Natural killer cell (primary cell): ENCODE data around the gene ABHD5. TPM values are rescaled to one million over a fixed set of nuclear protein-coding genes. Genes with fewer than 3 reads are reported as not detected.
A peak's percentile ranks its signal among the peaks of the same experiment; 100 is the strongest.

ENCODE experiments used
- ATAC-seq, 3 donors: fragments of 150-1000 bp in 2 of 3; fragments of 200-7000 bp in 1 of 3; cut with Tn5 transposase; 1 replicate in 1 of 3; 2 replicates in 2 of 3; pipeline ENCODE4 v1.10.0; 2021; ENCODE audit warnings: mild to moderate bottlenecking in 2 of 3, moderate library complexity in 2 of 3
- DNase-seq, 2 donors: peaks; one replicate each; pipeline versions ENCODE4 v3.0.0 to v3.0.0-alpha.2; 2013 to 2021; ENCODE audit warnings: mixed read lengths in 1 of 2
- H3K27ac ChIP-seq: one replicate; pipeline ENCODE4 v1.5.1; 2013; ENCODE audit warnings: mild to moderate bottlenecking, low read length
- H3K27me3 ChIP-seq: one replicate; pipeline ENCODE4 v1.6.1; 2013; ENCODE audit warnings: low read length; ENCODE audit not compliant: control insufficient read depth, insufficient read depth
- H3K36me3 ChIP-seq: one replicate; pipeline ENCODE4 v1.6.1; 2013; ENCODE audit warnings: low read length; ENCODE audit not compliant: control insufficient read depth, insufficient read depth
- H3K4me1 ChIP-seq: one replicate; pipeline ENCODE4 v1.6.1; 2013; ENCODE audit warnings: low read length; ENCODE audit not compliant: control insufficient read depth, insufficient read depth
- H3K4me3 ChIP-seq: one replicate; pipeline ENCODE4 v1.5.1; 2013; ENCODE audit warnings: low read length
- H3K9me3 ChIP-seq: one replicate; pipeline ENCODE4 v1.6.1; 2013; ENCODE audit warnings: low read length; ENCODE audit not compliant: control insufficient read depth, insufficient read depth
- H3K27ac Mint-ChIP-seq, 2 donors: one replicate each; pipeline ENCODE4 v1.8.0; 2022; ENCODE audit warnings: mild to moderate bottlenecking in 2 of 2, mixed read lengths in 2 of 2, moderate library complexity in 1 of 2
- H3K27me3 Mint-ChIP-seq, 2 donors: one replicate each; pipeline ENCODE4 v1.8.0; 2022; ENCODE audit warnings: low read depth in 2 of 2, mixed read lengths in 2 of 2
- H3K36me3 Mint-ChIP-seq: one replicate; pipeline ENCODE4 v1.8.0; 2022; ENCODE audit warnings: mixed read lengths
- H3K4me1 Mint-ChIP-seq, 2 donors: one replicate each; pipeline ENCODE4 v1.8.0; 2022; ENCODE audit warnings: mixed read lengths in 2 of 2
- H3K4me3 Mint-ChIP-seq: one replicate; pipeline ENCODE4 v1.8.0; 2022; ENCODE audit warnings: mild to moderate bottlenecking, moderate library complexity, mixed read lengths
- H3K9me3 Mint-ChIP-seq, 2 donors: one replicate each; pipeline ENCODE4 v1.8.0; 2022; ENCODE audit warnings: mixed read lengths in 2 of 2
- CTCF ChIP-seq: fragments of 200-600 bp; IDR thresholded peaks from one replicate; pipeline ENCODE4 v1.8.0; 2022; ENCODE audit warnings: antibody characterized with exemption
- WGBS: methylation state at CpG from one replicate; pipeline ENCODE4 v1.1.7; 2013; ENCODE audit warnings: missing lambda C conversion rate; ENCODE audit not compliant: insufficient coverage; 5-methylcytosine and 5-hydroxymethylcytosine counted together
- intact Hi-C: fragments of 100-400 bp; cut with micrococcal nuclease; formaldehyde crosslinking; loops from one replicate; pipeline ENCODE4 v1.14.2; 2022
- total RNA-seq, 4 donors: library from RNA; stranded (reverse); fragments of 120-200 nt in 1 of 4; gene quantifications; one replicate each; pipeline versions ENCODE4 v1.2.3 to v1.2.4, GENCODE V29; 2013 to 2022

The ABHD5 gene
- 10 to 100 TPM; 14.1 to 58.6 (median 16.6) TPM for total RNA-seq
- total RNA-seq (2013), result 18.6 TPM

- Histone ChIP-seq H3K36me3 (no peaks in the 10 kb centered on the region), H3K27me3 (no peaks in the 10 kb centered on the region), H3K4me3 (peak within 1 kb of the TSS; percentile 66), H3K4me1 (peaks cover 9% of the 10 kb centered on the region), H3K9me3 (no peaks in the 10 kb centered on the region), H3K27ac (peak within 1 kb of the TSS; percentile 64)
- no peaks in the 10 kb centered on the region for H3K9me3 Mint-ChIP-seq
- DNase-seq (peak; percentile 91 to 99), ATAC-seq (peak; percentile 85 to 95 (median 91))
- TF ChIP-seq CTCF, result peak; percentile 27
- WGBS, result under 1% methylated on average over 71 of the region's 71 CpGs
- no peaks in the 10 kb centered on the region for H3K36me3 Mint-ChIP-seq
- H3K4me3 Mint-ChIP-seq, result peak within 1 kb of the TSS; percentile 91
- H3K27me3 Mint-ChIP-seq, result peaks cover 0 to 3% of the 10 kb centered on the region in 2 donors
- peaks cover 22 to 37% of the 10 kb centered on the region in 2 donors for H3K4me1 Mint-ChIP-seq
- intact Hi-C loops, result loop anchor here (1.0 kb wide), 1 partner anchor 68 kb away; the partner anchor contains the start of gene ANO10
- peak within 1 kb of the TSS; percentile 88 to 97 for H3K27ac Mint-ChIP-seq
Measured at GRCh38 chr3:43690400-43691119, at the start of gene ABHD5. ABHD5 (plus strand) TSS chr3:43690938; CDS start chr3:43690993, 55 bp downstream.

GRCh38 chr3:43641306-43642114 lies 49.2 kb upstream of the ABHD5 start:
- DNase-seq (no peak), ATAC-seq (no peak)
- 88% methylated on average over 2 of the region's 4 CpGs for WGBS
- H3K27ac ChIP-seq, result no peak overlapping the region
- H3K4me3 ChIP-seq, result no peak overlapping the region
- no peaks in the 10 kb centered on the region for H3K9me3 Mint-ChIP-seq
- no peak for TF ChIP-seq CTCF
- no peaks in the 10 kb centered on the region for H3K9me3 ChIP-seq
- H3K27me3 Mint-ChIP-seq, result peaks cover 5 to 11% of the 10 kb centered on the region in 2 donors
- no peak overlapping the region for H3K4me3 Mint-ChIP-seq
- H3K27ac Mint-ChIP-seq, result no peak overlapping the region
- intact Hi-C loops, result no loop called here
- no peaks in the 10 kb centered on the region for H3K4me1 Mint-ChIP-seq
- no peaks in the 10 kb centered on the region for H3K36me3 ChIP-seq
- no peaks in the 10 kb centered on the region for H3K27me3 ChIP-seq
- H3K4me1 ChIP-seq, result no peaks in the 10 kb centered on the region
- H3K36me3 Mint-ChIP-seq, result no peaks in the 10 kb centered on the region

DNA sequence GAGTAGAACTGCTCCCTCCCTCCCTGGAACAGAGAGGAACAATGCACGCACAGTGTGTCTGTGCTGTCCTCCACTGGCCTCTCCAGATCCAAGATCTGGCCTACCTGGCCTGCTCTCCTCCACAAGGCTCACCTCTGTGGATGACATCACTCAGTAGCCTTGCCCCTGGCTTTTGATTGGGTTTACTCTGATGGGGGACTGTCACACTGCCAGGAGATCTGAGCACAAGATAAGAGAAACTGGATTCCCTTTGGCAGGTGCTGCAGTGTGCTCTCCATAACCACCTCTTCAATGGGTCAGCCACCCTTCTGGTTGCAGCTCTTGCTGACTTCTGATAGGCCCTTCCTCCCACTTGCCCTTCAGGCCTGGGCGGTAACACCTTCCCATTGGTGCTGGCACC lies 46.3 kb upstream of the ABHD5 start:
- H3K36me3 ChIP-seq, result no peaks in the 10 kb centered on the region
- no peaks in the 10 kb centered on the region for H3K36me3 Mint-ChIP-seq
- H3K27me3 Mint-ChIP-seq, result peaks cover 12% of the 10 kb centered on the region in 2 donors
- no peak overlapping the region for H3K27ac Mint-ChIP-seq
- H3K27ac ChIP-seq, result no peak overlapping the region
- H3K9me3 ChIP-seq, result no peaks in the 10 kb centered on the region
- no peak for TF ChIP-seq CTCF
- H3K4me3 Mint-ChIP-seq, result no peak overlapping the region
- DNase-seq (no peak), ATAC-seq (no peak)
- H3K27me3 ChIP-seq, result peaks cover 2% of the 10 kb centered on the region
- no peaks in the 10 kb centered on the region for H3K4me1 ChIP-seq
- H3K9me3 Mint-ChIP-seq, result no peaks in the 10 kb centered on the region
- no peak overlapping the region for H3K4me3 ChIP-seq
- H3K4me1 Mint-ChIP-seq, result no peaks in the 10 kb centered on the region
- 96% methylated on average over 2 of the region's 2 CpGs for WGBS
- intact Hi-C loops, result no loop called here
